ENCODE results near the gene SERGEF.

The SERGEF gene

GRCh38 chr11:17802491-17802890, 210.4 kb downstream of the SERGEF start:
- no peak for DNase-seq (ENCODE audit: low read depth)

DNA sequence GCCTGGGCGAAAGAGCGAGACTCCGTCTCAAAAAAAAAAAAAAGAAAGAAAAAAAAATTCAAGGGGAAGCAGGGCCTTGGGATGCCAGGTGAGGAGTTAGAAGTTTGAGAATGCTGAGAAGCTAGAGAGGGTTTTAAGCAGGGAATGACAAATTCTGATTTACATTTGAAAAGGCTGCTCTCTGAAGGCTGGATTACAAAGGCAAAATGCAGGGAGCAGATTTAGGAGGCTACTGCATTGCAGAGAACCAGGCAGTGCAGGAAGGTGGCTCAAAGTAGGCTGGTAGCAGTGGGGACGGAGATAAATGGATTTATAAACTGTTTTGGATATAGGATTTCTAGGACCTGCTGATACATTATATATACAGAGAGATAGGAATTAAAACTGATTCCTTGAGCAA, 211.7 kb downstream of the SERGEF start:
- no peak overlapping the region for H3K4me3 ChIP-seq (ENCODE audit: low read depth, low read length)
- no peak for DNase-seq (ENCODE audit: low read depth)

More at GRCh38 chr11:17802491-17802890, 210.4 kb downstream of the SERGEF start:
- no peak overlapping the region for H3K4me3 ChIP-seq (ENCODE audit: low read depth, low read length)

DNA sequence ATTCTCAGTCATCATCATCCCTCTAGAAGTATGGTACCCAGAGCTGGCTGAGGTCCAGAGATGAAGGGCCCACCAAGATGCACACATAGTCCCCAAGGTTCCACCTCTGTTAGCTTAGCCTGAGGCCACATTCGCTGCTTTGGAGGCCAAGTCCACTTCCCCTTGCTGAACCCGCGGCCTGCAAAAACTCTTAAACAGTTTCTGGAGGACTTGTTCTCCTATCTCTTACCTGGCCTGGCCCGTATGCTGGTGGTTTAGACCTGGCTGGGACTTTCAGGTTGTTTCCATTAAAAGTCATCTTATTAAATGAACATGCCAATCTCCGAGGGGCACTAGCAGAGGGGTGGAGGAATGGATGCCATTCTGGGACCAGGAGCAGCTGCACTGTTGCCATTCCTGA, 213.7 kb downstream of the SERGEF start:
- DNase-seq (ENCODE audit: low read depth) = no peak
- H3K4me3 ChIP-seq (ENCODE audit: low read depth, low read length) = no peak overlapping the region

DNA sequence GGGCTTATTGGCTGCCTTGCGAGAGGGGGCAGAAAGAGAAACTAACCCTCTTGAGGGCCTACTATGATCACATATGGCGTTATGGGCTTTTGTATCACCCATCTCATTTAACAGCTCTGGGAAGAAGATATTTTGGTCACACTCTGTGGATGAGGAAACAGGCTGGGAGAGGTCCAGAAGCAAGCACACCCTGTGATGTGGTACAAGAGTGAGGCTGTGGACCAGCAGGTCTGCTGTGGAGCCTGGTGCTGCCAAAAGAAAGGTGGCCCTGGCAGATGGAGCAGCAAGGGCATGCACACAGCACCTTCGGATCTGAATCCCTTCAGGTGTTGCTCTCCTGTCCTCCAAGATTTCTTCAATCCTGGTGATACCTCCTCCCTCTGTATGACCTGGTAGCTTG, 214.1 kb downstream of the SERGEF start:
- no peak overlapping the region for H3K4me3 ChIP-seq (ENCODE audit: low read depth, low read length)
- DNase-seq (ENCODE audit: low read depth) = no peak

- no peak overlapping the region for H3K4me3 ChIP-seq (ENCODE audit: low read depth, low read length)
- no peak for DNase-seq (ENCODE audit: low read depth)
Measured at GRCh38 chr11:17798253-17798652, 214.6 kb downstream of the SERGEF start.

DNA sequence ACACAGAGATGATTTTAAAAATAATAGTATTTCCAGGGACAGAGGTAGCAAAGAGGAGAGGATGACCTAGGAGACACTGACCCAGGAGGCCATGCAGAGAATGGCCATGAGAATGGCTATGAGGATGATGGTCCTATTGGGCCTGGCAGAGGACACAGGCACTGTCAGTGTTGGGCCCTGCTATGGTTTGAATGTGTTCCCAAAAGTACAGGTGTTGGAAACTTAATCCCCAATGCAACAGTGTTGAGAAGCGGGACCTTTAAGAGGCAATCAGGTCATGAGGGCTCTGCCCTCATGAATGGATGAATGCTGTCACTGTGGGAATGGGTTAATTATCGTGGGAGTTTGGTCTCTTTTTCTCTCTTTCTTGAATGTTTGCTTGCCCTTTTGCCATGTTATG, 216.7 kb downstream of the SERGEF start:
- no peak overlapping the region for H3K4me3 ChIP-seq (ENCODE audit: low read depth, low read length)
- no peak for DNase-seq (ENCODE audit: low read depth)

DNA sequence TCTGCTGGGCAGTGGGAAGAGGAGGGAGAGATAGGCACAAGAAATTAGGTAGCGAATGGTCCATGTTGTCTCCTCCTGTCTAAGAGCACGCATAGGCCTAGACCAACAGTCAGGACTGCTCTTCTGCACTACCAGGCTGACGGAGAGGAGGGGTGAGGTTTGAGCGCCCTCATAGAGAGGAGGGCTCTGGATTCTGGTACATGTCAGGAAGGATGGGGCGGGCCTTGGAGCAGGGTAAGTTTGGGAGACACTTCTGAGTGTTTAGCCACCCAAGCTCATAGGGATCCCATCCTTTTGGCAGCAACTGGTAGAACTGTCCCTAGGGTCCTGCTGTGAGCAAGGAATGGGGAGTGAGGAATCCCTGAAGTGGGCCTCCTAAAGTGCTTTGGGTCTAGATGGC, 217.9 kb downstream of the SERGEF start:
- H3K4me3 ChIP-seq (ENCODE audit: low read depth, low read length) = no peak overlapping the region
- no peak for DNase-seq (ENCODE audit: low read depth)

DNA sequence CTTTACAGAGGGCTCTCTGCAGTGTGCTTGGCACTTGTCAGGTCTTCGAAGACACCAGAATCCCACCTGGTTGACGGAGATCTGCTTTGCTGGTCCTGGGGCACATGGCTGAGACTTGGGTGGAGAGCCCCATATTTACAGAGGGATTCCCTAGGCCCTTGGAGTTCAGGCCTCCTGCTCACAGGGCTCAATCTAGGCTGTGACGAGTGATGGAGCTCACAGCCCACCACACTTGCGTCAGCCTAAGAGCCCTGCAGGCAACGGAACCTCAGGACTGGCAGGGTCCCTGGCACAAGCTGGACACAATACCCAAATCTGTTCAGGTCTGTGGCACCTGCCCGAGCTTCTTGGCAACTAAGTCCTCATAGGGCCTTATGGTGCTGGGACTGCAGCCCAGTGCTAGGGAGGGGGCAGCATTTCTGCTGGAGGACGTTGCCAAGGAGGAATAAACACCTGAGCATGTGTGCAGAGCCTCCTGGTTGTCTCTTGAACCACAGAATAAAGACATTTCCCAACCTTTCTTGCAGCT, 219.1 kb downstream of the SERGEF start:
- H3K4me3 ChIP-seq (ENCODE audit: low read depth, low read length) = no peak overlapping the region
- DNase-seq (ENCODE audit: low read depth) = no peak

DNA sequence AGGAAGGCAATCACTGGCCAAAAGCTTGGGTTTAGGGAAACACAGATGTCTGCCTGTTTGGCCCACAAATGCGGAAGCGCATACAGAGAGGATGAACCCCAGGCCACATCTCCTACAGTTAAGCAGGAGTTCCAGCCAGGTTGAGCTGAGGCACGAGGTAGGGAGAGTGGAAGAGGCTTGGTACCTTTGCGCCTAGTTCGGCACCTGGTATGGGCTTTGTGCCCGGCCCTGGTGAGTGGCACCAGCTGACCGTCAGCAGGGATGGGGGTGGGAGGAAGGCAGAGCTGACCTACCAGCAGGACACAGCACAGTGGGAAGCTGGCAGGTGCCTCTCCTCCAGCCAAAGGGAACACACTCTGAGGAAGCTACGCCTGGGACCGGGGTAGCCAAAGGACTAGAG, 220.7 kb downstream of the SERGEF start:
- no peak overlapping the region for H3K4me3 ChIP-seq (ENCODE audit: low read depth, low read length)
- no peak for DNase-seq (ENCODE audit: low read depth)

DNA sequence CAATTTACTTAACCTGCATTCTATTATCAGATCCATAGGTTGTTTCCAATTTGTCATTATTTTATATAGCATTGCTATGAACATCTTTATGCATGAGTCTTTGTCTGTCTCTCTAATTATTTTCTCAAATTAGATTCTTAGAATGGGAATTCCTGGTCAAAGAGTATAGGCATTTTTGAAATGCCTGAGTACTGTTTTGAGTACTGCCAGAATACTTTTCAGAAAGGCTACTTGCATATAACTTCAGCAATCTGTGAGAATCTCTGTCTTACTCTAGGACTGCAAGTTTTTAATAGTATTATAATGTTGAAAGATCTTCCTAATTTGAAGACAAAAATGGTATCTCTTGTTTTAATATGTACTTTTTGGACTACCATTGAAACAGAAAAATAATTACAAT, 221.7 kb downstream of the SERGEF start:
- H3K4me3 ChIP-seq (ENCODE audit: low read depth, low read length) = no peak overlapping the region
- DNase-seq (ENCODE audit: low read depth) = no peak

DNA sequence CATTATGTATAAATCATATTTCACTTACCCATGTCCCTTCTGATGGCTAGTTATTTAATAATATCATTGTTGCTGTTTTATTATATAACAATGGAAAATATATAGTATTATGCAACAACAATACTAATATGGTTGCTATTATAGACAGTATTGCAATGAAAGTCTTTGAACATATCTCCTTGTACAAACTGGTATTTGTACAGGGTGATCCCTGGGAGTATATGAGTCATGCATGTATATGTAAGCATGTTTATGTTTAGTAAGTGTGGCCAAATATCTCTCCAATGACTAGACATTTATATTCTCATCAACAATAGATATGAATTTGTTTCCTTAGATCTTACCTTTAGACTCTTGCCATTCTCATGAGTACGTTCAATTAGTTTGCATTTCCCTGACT, 222.4 kb downstream of the SERGEF start:
- no peak overlapping the region for H3K4me3 ChIP-seq (ENCODE audit: low read depth, low read length)
- peak; percentile 70 for DNase-seq (ENCODE audit: low read depth)

- DNase-seq (ENCODE audit: low read depth) = no peak
- H3K4me3 ChIP-seq (ENCODE audit: low read depth, low read length) = no peak overlapping the region
Measured at GRCh38 chr11:17788084-17788483, 224.8 kb downstream of the SERGEF start.

GRCh38 chr11:17786824-17787525, 225.9 kb downstream of the SERGEF start:
- peak; percentile 75 for DNase-seq (ENCODE audit: low read depth)
- no peak overlapping the region for H3K4me3 ChIP-seq (ENCODE audit: low read depth, low read length)

- H3K4me3 ChIP-seq (ENCODE audit: low read depth, low read length) = no peak overlapping the region
- DNase-seq (ENCODE audit: low read depth) = no peak
Measured at GRCh38 chr11:17783878-17784277, 229.0 kb downstream of the SERGEF start.

- no peak overlapping the region for H3K4me3 ChIP-seq (ENCODE audit: low read depth, low read length)
- no peak for DNase-seq (ENCODE audit: low read depth)
Measured at GRCh38 chr11:17782603-17783337, 230.1 kb downstream of the SERGEF start.

DNA sequence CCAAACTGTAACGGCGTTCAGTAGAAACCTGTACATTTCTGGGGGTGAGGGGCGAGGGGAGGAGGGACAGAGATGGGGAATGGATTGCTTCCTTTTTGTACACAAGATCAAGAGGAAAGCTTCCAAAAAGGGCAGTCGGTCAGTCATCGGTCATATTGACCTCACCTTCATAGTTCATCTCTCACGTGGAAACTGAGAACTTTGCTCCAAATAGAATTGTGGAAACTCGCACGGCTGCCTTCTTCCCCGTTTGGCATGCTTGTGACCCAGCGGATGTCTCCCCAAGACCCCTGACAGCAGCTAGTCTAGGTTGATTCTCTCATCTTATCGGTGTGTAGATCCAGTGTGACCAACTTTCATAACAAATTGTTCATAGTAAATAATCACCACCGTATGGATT, 230.7 kb downstream of the SERGEF start:
- no peak overlapping the region for H3K4me3 ChIP-seq (ENCODE audit: low read depth, low read length)
- DNase-seq (ENCODE audit: low read depth) = no peak

GRCh38 chr11:17781626-17782025, 231.2 kb downstream of the SERGEF start:
- DNase-seq (ENCODE audit: low read depth) = no peak
- H3K4me3 ChIP-seq (ENCODE audit: low read depth, low read length) = no peak overlapping the region

GRCh38 chr11:17781221-17781620, 231.6 kb downstream of the SERGEF start:
- H3K4me3 ChIP-seq (ENCODE audit: low read depth, low read length) = no peak overlapping the region
- no peak for DNase-seq (ENCODE audit: low read depth)

DNA sequence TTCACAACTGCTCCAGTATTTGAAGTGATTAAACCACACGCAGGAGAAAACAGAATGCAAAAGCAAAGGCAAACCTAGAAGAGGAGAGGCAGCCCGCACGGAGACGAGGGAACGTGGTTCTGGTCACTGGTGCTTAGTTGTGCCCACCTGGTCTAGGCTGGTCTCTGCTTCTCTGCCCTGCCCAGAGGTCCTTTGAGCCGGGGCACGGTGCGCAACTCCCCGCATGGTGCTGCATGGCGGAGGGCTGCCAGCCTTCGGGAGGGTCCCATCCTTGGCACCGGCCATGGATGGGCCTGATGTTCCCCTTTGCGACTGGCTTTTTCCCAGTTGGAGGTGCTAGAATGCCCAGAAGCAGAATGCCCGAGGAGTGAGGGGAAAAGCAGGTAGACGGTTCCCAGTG, 232.2 kb downstream of the SERGEF start:
- no peak overlapping the region for H3K4me3 ChIP-seq (ENCODE audit: low read depth, low read length)
- DNase-seq (ENCODE audit: low read depth) = no peak

DNA sequence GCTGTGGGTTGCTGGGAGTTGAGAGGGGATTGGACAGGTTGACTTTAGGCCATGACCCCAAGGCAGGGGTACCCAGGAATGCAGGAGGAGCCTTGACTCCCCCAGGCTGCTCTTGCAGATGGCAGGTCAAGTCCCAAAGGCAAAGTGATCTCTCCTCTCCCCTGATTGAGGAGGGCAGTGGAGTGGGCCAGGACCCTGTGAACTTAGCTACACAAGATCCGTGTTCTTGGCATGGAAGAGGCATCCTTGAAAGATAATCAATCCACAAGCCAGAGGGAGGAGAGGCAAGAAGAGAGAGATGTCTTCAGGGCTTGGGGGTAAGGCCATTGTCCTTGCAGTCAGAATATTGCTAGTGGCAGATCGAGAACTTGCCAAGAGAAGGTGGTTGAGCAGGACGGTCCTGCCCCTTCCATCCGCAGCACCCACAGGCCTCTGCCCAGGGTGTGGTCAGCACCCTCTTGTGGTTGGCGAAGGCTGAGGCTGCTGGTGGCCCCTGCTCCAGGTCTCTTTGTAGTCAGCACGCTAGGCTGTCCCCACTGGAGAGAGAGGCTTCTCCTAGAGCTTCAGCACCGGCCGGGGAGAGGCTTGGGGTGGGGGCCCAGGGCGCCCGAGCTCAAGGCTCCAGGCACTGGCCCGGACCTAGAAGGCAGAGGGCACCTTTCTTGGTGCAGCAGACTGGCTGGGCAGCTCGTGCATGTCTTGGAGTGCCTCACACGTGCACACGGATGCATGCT, 232.8 kb downstream of the SERGEF start:
- DNase-seq (ENCODE audit: low read depth) = no peak
- no peak overlapping the region for H3K4me3 ChIP-seq (ENCODE audit: low read depth, low read length)
